A673 (cell line): ENCODE data around the gene UST.

Experiments
- EZH2 ChIP-seq: fragments of 200-600 bp; sonication (generic); IDR thresholded peaks from 2 replicates; pipeline ENCODE4 v1.6.1; 2017; ENCODE audit warnings: borderline replicate concordance, low read depth, mild to moderate bottlenecking, mixed read lengths, antibody characterized with exemption, low read length; ENCODE audit not compliant: poor library complexity, severe bottlenecking
- TF ChIP-seq, protein P1 (sequence below): fragments of 300-800, 200-600 bp; sonication (generic); conservative IDR thresholded peaks from 2 replicates; pipeline ENCODE4 v1.5.1; 2017; ENCODE audit warnings: low read depth, mild to moderate bottlenecking, antibody characterized with exemption, low read length, moderate library complexity, mixed read lengths

GRCh38 chr6:149085557-149085938 is 338.7 kb downstream of the UST start:
- TF ChIP-seq, protein P1, sequence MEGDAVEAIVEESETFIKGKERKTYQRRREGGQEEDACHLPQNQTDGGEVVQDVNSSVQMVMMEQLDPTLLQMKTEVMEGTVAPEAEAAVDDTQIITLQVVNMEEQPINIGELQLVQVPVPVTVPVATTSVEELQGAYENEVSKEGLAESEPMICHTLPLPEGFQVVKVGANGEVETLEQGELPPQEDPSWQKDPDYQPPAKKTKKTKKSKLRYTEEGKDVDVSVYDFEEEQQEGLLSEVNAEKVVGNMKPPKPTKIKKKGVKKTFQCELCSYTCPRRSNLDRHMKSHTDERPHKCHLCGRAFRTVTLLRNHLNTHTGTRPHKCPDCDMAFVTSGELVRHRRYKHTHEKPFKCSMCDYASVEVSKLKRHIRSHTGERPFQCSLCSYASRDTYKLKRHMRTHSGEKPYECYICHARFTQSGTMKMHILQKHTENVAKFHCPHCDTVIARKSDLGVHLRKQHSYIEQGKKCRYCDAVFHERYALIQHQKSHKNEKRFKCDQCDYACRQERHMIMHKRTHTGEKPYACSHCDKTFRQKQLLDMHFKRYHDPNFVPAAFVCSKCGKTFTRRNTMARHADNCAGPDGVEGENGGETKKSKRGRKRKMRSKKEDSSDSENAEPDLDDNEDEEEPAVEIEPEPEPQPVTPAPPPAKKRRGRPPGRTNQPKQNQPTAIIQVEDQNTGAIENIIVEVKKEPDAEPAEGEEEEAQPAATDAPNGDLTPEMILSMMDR: no peak
- no peak for TF ChIP-seq EZH2
